GM23338 (cell line): ENCODE results near the gene RAPGEFL1. TPM values are rescaled to one million over a fixed set of nuclear protein-coding genes. Genes with fewer than 3 reads are reported as not detected.

Experiments used
- ATAC-seq: fragments of 200-7000 bp; cut with Tn5 transposase; 3 replicates; pipeline ENCODE4 v1.9.1; 2020
- DNase-seq: peaks from one replicate; pipeline ENCODE4 v3.0.0-alpha.2; 2015; ENCODE audit warnings: low spot score
- H2AFZ ChIP-seq: fragments of 200-600 bp; sonication (generic); 2 replicates; pipeline ENCODE4 v1.8.0; 2016; ENCODE audit warnings: antibody characterized with exemption, mild to moderate bottlenecking, moderate library complexity
- H3F3A ChIP-seq: fragments of 200-600 bp; sonication (generic); replicated peaks from 2 replicates; pipeline ENCODE4 v1.8.0; 2017; ENCODE audit warnings: antibody characterized with exemption, mixed run types, low read depth
- H3K27ac ChIP-seq: fragments of 200-600 bp; sonication (generic); 2 replicates; pipeline ENCODE4 v1.6.1; 2016; ENCODE audit warnings: low read depth
- H3K27me3 ChIP-seq: fragments of 200-600 bp; sonication (generic); 2 replicates; pipeline ENCODE4 v1.8.0; 2016; ENCODE audit warnings: mild to moderate bottlenecking, mixed run types, moderate library complexity; ENCODE audit not compliant: insufficient read depth
- H3K36me3 ChIP-seq: fragments of 200-600 bp; sonication (generic); 2 replicates; pipeline ENCODE4 v1.8.0; 2016; ENCODE audit warnings: mild to moderate bottlenecking; ENCODE audit not compliant: insufficient read depth
- H3K4me1 ChIP-seq: fragments of 200-600 bp; sonication (generic); 2 replicates; pipeline ENCODE4 v1.8.0; 2016; ENCODE audit warnings: mild to moderate bottlenecking, moderate library complexity; ENCODE audit not compliant: insufficient read depth
- H3K4me2 ChIP-seq: fragments of 200-600 bp; sonication (generic); 2 replicates; pipeline ENCODE4 v1.7.1; 2017; ENCODE audit warnings: mixed run types
- H3K4me3 ChIP-seq: fragments of 200-600 bp; sonication (generic); 2 replicates; pipeline ENCODE4 v1.6.1; 2016; ENCODE audit warnings: mixed run types
- H3K79me2 ChIP-seq: fragments of 200-600 bp; sonication (generic); replicated peaks from 2 replicates; pipeline ENCODE4 v1.8.0; 2017; ENCODE audit warnings: mild to moderate bottlenecking; ENCODE audit not compliant: insufficient read depth
- H3K9me2 ChIP-seq: fragments of 200-600 bp; sonication (generic); 2 replicates; pipeline ENCODE4 v1.8.0; 2017; ENCODE audit not compliant: insufficient read depth
- H4K20me1 ChIP-seq: fragments of 200-600 bp; sonication (generic); replicated peaks from 2 replicates; pipeline ENCODE4 v1.8.0; 2017; ENCODE audit warnings: mild to moderate bottlenecking; ENCODE audit not compliant: insufficient read depth
- H3K27ac Mint-ChIP-seq: 2 replicates; pipeline ENCODE4 v1.8.0; 2020; ENCODE audit warnings: inconsistent platforms, mild to moderate bottlenecking, moderate library complexity, mixed read lengths
- H3K27me3 Mint-ChIP-seq: 3 replicates; pipeline ENCODE4 v1.8.0; 2022; ENCODE audit warnings: low read depth, mild to moderate bottlenecking, moderate library complexity, mixed read lengths, inconsistent platforms; ENCODE audit not compliant: insufficient read depth, poor library complexity
- H3K36me3 Mint-ChIP-seq: 3 replicates; pipeline ENCODE4 v1.8.0; 2021; ENCODE audit warnings: low read depth, mild to moderate bottlenecking, inconsistent platforms, moderate library complexity, mixed read lengths
- H3K4me1 Mint-ChIP-seq: 3 replicates; pipeline ENCODE4 v1.8.0; 2020; ENCODE audit warnings: mild to moderate bottlenecking, inconsistent platforms, mixed read lengths
- H3K4me3 Mint-ChIP-seq: 3 replicates; pipeline ENCODE4 v1.8.0; 2021; ENCODE audit warnings: moderate library complexity, mild to moderate bottlenecking, inconsistent platforms, mixed read lengths
- H3K9me3 Mint-ChIP-seq: 3 replicates; pipeline ENCODE4 v1.8.0; 2020; ENCODE audit warnings: moderate library complexity, mild to moderate bottlenecking, inconsistent platforms, mixed read lengths
- CREB1 ChIP-seq: fragments of 250-450 bp; sonication (Bioruptor Pico); IDR thresholded peaks from 2 replicates; pipeline ENCODE4 v1.5.0; 2020; ENCODE audit warnings: low read depth, mild to moderate bottlenecking, moderate library complexity
- EZH2 ChIP-seq: fragments of 200-600 bp; sonication (generic); IDR thresholded peaks from one replicate; pipeline ENCODE4 v1.8.0; 2017; ENCODE audit warnings: antibody characterized with exemption, mild to moderate bottlenecking, low read depth; ENCODE audit not compliant: unreplicated experiment
- EZH2phosphoT487 ChIP-seq: fragments of 200-600 bp; sonication (generic); IDR thresholded peaks from one replicate; pipeline ENCODE4 v1.8.1; 2018; ENCODE audit warnings: antibody characterized with exemption; ENCODE audit not compliant: unreplicated experiment
- NANOG ChIP-seq: IDR thresholded peaks from 2 replicates; pipeline ENCODE4 v1.6.1; 2016; ENCODE audit warnings: antibody characterized with exemption, borderline replicate concordance
- POLR2AphosphoS5 ChIP-seq: IDR thresholded peaks from 2 replicates; pipeline ENCODE4 v1.6.1; 2016; ENCODE audit warnings: antibody characterized with exemption, low read depth
- STAT1 ChIP-seq: IDR thresholded peaks from one replicate; pipeline ENCODE4 v1.6.1; 2016; ENCODE audit warnings: antibody characterized with exemption; ENCODE audit not compliant: unreplicated experiment
- ZNF114 ChIP-seq: fragments of 250-450 bp; sonication (Bioruptor Pico); IDR thresholded peaks from 2 replicates; pipeline ENCODE4 v1.5.0; 2020; ENCODE audit warnings: mild to moderate bottlenecking, moderate library complexity
- ZNF331 ChIP-seq: fragments of 250-450 bp; sonication (Bioruptor Pico); IDR thresholded peaks from 2 replicates; pipeline ENCODE4 v1.5.0; 2020; ENCODE audit warnings: low read depth, mild to moderate bottlenecking, moderate library complexity
- polyA plus RNA-seq: library from polyadenylated mRNA; unstranded; fragments of >200 nt; fragmentation: Nextera tagmentation; extraction: Ambion mirVana; gene quantifications from 2 replicates; pipeline ENCODE4 v1.2.1, GENCODE V29; 2016
- total RNA-seq: library from RNA; depleted of rRNA; stranded (reverse); fragments of >200 nt; shearing (Covaris generic); gene quantifications from 2 replicates; pipeline ENCODE4 v1.2.3, GENCODE V29; 2014
- TF ChIP-seq, protein P1 (sequence below): IDR thresholded peaks from one replicate; pipeline ENCODE4 v1.6.1; 2018; ENCODE audit warnings: antibody characterized with exemption; ENCODE audit not compliant: unreplicated experiment
- TF ChIP-seq, protein P2 (sequence below), 2 experiments: fragments of 200-600 bp in 1 of 2; sonication (generic) in 1 of 2; conservative IDR thresholded peaks; 2 replicates each; pipeline versions ENCODE4 v1.5.1 to v1.6.1; 2016 to 2017; ENCODE audit warnings: antibody characterized with exemption in 2 of 2, low read depth in 2 of 2, mild to moderate bottlenecking in 2 of 2, moderate library complexity in 1 of 2

RAPGEFL1 gene
- total and polyA plus RNA-seq, 2 experiments from 2014 or later = 6.7 to 14.0 TPM

DNA sequence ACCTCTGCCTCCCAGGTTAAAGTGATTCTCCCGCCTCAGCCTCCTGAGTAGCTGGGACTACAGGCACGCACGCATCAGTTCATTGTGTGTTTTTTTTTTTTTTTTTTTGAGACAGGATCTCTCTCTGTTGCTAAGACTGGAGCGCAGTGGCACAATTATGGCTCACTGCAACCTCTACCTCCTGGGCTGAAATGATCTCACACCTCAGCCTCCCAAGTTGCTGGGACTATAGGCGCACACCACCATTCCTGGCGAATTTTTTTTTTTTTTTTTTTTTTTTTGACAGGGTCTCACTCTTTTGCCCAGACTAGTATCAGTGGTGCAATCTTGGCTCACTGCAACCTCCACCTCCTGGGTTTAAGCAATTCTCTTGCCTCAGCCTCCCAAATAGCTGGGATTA lies 17.8 kb upstream of the RAPGEFL1 start:
- DNase-seq = no peak
- Histone ChIP-seq H3K79me2 (peaks cover 62% of the 10 kb centered on the region), H3K27ac (peak overlapping the region; percentile 39; the same call in 1 of the 2 replicates), H4K20me1 (peaks cover 26% of the 10 kb centered on the region), H3K9me2 (no peaks in the 10 kb centered on the region), H3K27me3 (no peaks in the 10 kb centered on the region), H3F3A (peaks cover 19% of the 10 kb centered on the region), H3K4me3 (no peak overlapping the region), H2AFZ (no peak overlapping the region), H3K4me1 (no peaks in the 10 kb centered on the region), H3K36me3 (peaks cover 23% of the 10 kb centered on the region), H3K4me2 (no peak overlapping the region)
- ATAC-seq = no peak
- TF ChIP-seq EZH2phosphoT487 (no peak), NANOG (no peak), ZNF114 (no peak), EZH2 (no peak), STAT1 (no peak), CREB1 (CRISPR knock-in tag) (no peak), ZNF331 (CRISPR knock-in tag) (no peak)
- TF ChIP-seq, protein P1, sequence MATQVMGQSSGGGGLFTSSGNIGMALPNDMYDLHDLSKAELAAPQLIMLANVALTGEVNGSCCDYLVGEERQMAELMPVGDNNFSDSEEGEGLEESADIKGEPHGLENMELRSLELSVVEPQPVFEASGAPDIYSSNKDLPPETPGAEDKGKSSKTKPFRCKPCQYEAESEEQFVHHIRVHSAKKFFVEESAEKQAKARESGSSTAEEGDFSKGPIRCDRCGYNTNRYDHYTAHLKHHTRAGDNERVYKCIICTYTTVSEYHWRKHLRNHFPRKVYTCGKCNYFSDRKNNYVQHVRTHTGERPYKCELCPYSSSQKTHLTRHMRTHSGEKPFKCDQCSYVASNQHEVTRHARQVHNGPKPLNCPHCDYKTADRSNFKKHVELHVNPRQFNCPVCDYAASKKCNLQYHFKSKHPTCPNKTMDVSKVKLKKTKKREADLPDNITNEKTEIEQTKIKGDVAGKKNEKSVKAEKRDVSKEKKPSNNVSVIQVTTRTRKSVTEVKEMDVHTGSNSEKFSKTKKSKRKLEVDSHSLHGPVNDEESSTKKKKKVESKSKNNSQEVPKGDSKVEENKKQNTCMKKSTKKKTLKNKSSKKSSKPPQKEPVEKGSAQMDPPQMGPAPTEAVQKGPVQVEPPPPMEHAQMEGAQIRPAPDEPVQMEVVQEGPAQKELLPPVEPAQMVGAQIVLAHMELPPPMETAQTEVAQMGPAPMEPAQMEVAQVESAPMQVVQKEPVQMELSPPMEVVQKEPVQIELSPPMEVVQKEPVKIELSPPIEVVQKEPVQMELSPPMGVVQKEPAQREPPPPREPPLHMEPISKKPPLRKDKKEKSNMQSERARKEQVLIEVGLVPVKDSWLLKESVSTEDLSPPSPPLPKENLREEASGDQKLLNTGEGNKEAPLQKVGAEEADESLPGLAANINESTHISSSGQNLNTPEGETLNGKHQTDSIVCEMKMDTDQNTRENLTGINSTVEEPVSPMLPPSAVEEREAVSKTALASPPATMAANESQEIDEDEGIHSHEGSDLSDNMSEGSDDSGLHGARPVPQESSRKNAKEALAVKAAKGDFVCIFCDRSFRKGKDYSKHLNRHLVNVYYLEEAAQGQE = no peak
- Mint-ChIP-seq H3K27ac (no peak overlapping the region), H3K36me3 (peaks cover 48% of the 10 kb centered on the region), H3K4me3 (no peak overlapping the region), H3K27me3 (peaks cover 2% of the 10 kb centered on the region), H3K9me3 (no peaks in the 10 kb centered on the region), H3K4me1 (no peaks in the 10 kb centered on the region)

DNA sequence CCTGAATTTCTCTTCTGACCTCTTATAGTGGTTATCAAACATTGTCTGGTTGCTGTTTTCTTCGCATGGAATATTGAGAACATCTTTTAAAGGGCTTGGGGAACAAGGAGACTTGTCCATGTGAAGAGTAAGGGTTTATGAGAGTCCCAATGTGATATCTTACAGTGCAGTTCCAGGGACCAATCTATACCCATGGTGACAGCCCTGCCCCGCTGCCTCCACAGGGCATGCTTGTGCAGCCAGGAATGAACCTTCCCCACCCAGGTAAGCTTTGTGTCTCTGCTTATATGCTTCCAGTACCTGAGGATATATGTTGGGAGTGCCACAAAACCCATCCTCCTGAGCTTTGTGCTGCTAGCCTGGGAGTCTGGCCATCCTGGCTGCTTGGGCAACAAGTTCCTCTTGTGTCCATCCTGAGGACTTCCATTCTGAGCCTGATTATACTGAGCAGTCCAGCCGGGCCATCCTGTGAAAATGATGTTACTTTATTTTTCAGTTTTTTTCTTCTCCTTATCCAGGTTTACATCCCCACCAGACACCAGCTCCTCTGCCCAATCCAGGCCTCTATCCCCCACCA lies 9.5 kb upstream of the RAPGEFL1 start:
- H3K4me3 Mint-ChIP-seq = no peak overlapping the region

More for the DNA sequence above, 9.5 kb upstream of the RAPGEFL1 start:
- Histone ChIP-seq H3K9me2 (no peaks in the 10 kb centered on the region), H3K36me3 (peaks cover 50% of the 10 kb centered on the region), H3K27ac (peak overlapping the region; percentile 90), H4K20me1 (no peaks in the 10 kb centered on the region; the same call in 1 of the 2 replicates), H3F3A (peaks cover 26% of the 10 kb centered on the region), H3K79me2 (no peaks in the 10 kb centered on the region), H3K4me1 (no peaks in the 10 kb centered on the region; the same call in 1 of the 2 replicates), H3K4me2 (no peak overlapping the region), H2AFZ (no peak overlapping the region), H3K27me3 (no peaks in the 10 kb centered on the region), H3K4me3 (no peak overlapping the region)
- Mint-ChIP-seq H3K27ac (peak overlapping the region; percentile 92), H3K27me3 (peaks cover 9% of the 10 kb centered on the region), H3K36me3 (peaks cover 91% of the 10 kb centered on the region), H3K9me3 (no peaks in the 10 kb centered on the region), H3K4me1 (peaks cover 6% of the 10 kb centered on the region)
- ATAC-seq (peak; percentile 20; the same call in 2 of the 3 replicates), DNase-seq (no peak)
- TF ChIP-seq CREB1 (CRISPR knock-in tag) (no peak), POLR2AphosphoS5 (no peak), STAT1 (no peak), ZNF331 (CRISPR knock-in tag) (no peak)
- TF ChIP-seq, protein P2, sequence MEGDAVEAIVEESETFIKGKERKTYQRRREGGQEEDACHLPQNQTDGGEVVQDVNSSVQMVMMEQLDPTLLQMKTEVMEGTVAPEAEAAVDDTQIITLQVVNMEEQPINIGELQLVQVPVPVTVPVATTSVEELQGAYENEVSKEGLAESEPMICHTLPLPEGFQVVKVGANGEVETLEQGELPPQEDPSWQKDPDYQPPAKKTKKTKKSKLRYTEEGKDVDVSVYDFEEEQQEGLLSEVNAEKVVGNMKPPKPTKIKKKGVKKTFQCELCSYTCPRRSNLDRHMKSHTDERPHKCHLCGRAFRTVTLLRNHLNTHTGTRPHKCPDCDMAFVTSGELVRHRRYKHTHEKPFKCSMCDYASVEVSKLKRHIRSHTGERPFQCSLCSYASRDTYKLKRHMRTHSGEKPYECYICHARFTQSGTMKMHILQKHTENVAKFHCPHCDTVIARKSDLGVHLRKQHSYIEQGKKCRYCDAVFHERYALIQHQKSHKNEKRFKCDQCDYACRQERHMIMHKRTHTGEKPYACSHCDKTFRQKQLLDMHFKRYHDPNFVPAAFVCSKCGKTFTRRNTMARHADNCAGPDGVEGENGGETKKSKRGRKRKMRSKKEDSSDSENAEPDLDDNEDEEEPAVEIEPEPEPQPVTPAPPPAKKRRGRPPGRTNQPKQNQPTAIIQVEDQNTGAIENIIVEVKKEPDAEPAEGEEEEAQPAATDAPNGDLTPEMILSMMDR (conservative IDR thresholded peaks at IDR 0.05; ENCODE audit: low read depth in 2 of 2) = no peak
